Stimulated activated naive B cell treated with anti-CD40 and anti-IgM and Interleukin-4, amounts not matched to agents 10 μg/mL and 1 μg/mL and 100 μg/mL, for 72 hours (primary cell): ENCODE measurements around the gene PQBP1.

Source experiments
- ATAC-seq, 2 donors: fragments of 150-1000 bp; cut with Tn5 transposase; replicated peaks; 2 replicates each; pipeline ENCODE4 v1.10.0; 2021; ENCODE audit warnings: moderate library complexity in 1 of 2
- DNase-seq: peaks from one replicate; pipeline ENCODE4 v3.0.0; 2021
- H3K27ac Mint-ChIP-seq: one replicate; pipeline ENCODE4 v1.8.0; 2022; ENCODE audit warnings: mild to moderate bottlenecking, mixed read lengths
- H3K27me3 Mint-ChIP-seq, 2 donors: one replicate each; pipeline ENCODE4 v1.8.0; 2022; ENCODE audit warnings: mixed read lengths in 2 of 2
- H3K36me3 Mint-ChIP-seq, 2 donors: one replicate each; pipeline ENCODE4 v1.8.0; 2022; ENCODE audit warnings: mixed read lengths in 2 of 2, mild to moderate bottlenecking in 1 of 2
- H3K4me1 Mint-ChIP-seq, 2 donors: one replicate each; pipeline ENCODE4 v1.8.0; 2022; ENCODE audit warnings: mixed read lengths in 2 of 2, mild to moderate bottlenecking in 1 of 2
- H3K4me3 Mint-ChIP-seq, 2 donors: one replicate each; pipeline ENCODE4 v1.8.0; 2022; ENCODE audit warnings: mild to moderate bottlenecking in 2 of 2, mixed read lengths in 2 of 2, moderate library complexity in 1 of 2
- H3K9me3 Mint-ChIP-seq, 2 donors: one replicate each; pipeline ENCODE4 v1.8.0; 2022; ENCODE audit warnings: mixed read lengths in 2 of 2, mild to moderate bottlenecking in 1 of 2

Gene PQBP1

DNA sequence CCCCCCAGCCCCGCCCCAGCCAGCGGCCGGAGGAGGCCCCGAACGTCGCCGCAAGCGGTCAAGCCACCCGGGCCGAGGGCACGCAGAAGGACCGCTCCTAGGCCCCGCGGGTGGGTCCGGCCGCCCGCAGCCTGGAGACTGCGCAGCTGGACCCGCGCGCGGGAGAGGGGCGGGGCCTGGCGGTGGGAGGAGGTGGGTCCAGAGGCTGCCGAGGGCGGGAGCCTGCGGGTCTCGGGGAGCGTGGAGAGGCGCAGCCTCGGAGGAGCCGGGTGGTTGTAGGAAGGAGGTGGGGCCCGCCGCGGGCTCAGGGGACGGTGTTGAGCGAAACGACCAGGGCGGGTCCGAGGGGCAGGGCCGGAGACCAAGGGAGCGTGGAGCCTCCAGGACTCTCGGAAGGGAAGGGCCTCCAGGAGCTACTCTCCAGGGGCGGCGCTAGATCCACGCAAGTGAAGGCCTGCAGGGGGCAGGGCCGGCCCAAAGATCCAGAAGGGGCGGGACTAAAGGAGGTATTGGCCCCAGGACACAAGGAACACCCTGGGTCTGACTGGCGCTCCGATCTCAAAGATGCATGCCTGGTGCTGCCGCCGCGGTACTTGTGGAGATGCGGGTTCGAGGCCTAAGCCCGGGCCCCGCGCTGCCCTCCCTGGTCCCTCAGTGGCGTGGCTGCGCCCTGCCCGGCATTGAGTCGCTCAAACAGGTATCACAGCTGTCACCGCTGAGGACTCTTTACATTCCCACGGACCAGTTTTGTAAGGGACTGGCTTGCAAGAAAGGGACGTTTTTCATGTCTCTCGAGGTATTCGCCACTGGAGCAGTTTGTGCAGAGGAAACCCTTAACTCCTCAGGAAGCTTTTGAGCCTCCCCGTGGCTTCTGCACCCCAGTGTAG is 6.1 kb upstream of the PQBP1 start:
- Mint-ChIP-seq H3K27ac (peak overlapping the region; percentile 26), H3K9me3 (no peaks in the 10 kb centered on the region)
- ATAC-seq = peak; percentile 88 to 90

DNA sequence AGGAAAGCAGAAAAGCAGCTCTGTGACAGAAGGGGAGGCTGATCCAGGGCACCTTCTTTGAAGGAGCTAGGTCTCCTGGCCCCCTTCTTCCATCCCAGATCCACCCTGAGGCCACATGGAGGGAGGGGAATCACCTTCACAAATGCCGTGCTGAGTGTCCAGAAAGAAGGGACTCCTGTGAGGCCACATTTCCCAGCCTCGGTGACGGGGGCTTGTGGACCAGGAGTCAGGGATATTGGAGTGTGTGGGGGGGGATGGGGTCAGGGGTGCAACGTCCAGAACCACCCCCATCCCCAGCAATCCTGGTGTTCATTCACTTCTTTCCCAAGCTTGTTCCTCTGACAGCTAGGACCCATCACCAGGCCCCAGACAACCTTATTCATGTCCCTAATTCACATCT is 4.8 kb upstream of the PQBP1 start:
- H3K27ac Mint-ChIP-seq = no peak overlapping the region
- H3K27me3 Mint-ChIP-seq = peaks cover 0 to 4% of the 10 kb centered on the region in 2 donors
- H3K4me1 Mint-ChIP-seq = peaks cover 7 to 26% of the 10 kb centered on the region in 2 donors
- no peak for DNase-seq
- H3K4me3 Mint-ChIP-seq = no peak overlapping the region
- H3K36me3 Mint-ChIP-seq = peaks cover 0 to 10% of the 10 kb centered on the region in 2 donors
- no peaks in the 10 kb centered on the region for H3K9me3 Mint-ChIP-seq
- ATAC-seq = no peak

More for the DNA sequence above, 6.1 kb upstream of the PQBP1 start:
- Mint-ChIP-seq H3K4me1 (peaks cover 7 to 25% of the 10 kb centered on the region in 2 donors), H3K4me3 (peak overlapping the region; percentile 70 to 81), H3K36me3 (peaks cover 0 to 8% of the 10 kb centered on the region in 2 donors), H3K27me3 (peaks cover 0 to 4% of the 10 kb centered on the region in 2 donors)
- peak; percentile 74 for DNase-seq

DNA sequence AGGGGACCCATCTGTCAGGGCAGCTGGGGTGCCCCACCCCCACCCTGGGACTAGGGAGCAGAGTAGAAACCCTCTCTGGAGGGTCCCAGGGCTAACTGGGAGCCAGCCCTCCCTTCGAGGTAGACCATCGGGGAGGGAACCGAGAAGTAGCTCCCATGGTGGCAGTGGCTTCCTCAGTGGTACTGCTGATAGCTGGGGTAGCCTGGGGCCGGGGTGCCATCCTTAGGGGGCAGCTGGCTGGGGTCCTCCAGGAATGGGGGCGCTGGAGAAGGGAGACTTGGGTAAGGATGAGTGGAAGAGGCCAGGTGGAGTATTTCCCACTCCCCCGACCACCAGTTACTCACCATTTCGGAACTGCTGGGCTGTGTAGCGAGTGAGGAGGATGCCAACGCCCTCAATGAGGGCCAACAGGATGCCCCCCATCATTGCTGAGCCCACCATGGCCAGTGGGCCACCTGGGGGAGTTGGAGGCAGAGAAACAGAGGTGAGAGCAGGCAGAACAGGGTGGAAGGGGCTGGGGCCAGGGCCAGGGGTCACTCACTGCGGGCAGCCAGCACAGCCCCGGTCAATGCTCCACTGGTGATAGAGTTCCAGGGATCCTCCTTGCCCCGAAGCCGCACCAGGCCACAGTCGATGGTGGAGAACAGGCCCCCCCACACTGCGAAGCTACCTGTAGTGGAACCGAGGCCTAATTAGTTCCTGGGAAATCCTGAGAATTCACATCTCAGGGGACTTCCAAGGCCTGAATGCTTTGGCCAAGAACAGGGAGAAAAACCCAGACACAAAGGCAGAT is 4.0 kb upstream of the PQBP1 start:
- H3K4me3 Mint-ChIP-seq = no peak overlapping the region
- H3K4me1 Mint-ChIP-seq = peaks cover 7 to 26% of the 10 kb centered on the region in 2 donors
- ATAC-seq (no peak), DNase-seq (no peak)
- H3K36me3 Mint-ChIP-seq = peaks cover 0 to 10% of the 10 kb centered on the region in 2 donors
- H3K9me3 Mint-ChIP-seq = no peaks in the 10 kb centered on the region
- H3K27me3 Mint-ChIP-seq = peaks cover 0 to 4% of the 10 kb centered on the region in 2 donors
- H3K27ac Mint-ChIP-seq = no peak overlapping the region

DNA sequence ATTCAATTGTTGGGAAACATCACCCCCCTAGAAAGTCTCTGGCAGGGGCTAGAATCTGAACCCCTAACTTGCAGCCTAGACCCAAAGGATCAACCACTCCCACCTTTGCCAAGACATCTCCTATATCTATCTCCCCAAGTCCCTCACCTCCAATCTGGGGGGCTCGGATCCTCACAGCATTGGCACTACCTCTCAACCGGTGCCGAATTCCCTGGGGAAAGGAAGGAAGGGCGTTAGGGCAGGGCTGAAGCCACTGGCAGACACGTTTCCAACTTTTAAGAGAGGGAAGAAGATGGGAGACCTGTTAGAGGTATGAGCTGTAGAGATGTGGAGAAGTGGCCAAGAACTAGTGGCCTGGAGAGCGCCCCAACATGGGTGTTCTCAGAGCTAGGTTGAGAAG is 2.8 kb upstream of the PQBP1 start:
- Mint-ChIP-seq H3K4me3 (no peak overlapping the region), H3K4me1 (peaks cover 7 to 26% of the 10 kb centered on the region in 2 donors), H3K27ac (peak overlapping the region; percentile 49), H3K27me3 (peaks cover 0 to 4% of the 10 kb centered on the region in 2 donors), H3K36me3 (peaks cover 0 to 10% of the 10 kb centered on the region in 2 donors), H3K9me3 (no peaks in the 10 kb centered on the region)
- ATAC-seq (no peak), DNase-seq (no peak)

DNA sequence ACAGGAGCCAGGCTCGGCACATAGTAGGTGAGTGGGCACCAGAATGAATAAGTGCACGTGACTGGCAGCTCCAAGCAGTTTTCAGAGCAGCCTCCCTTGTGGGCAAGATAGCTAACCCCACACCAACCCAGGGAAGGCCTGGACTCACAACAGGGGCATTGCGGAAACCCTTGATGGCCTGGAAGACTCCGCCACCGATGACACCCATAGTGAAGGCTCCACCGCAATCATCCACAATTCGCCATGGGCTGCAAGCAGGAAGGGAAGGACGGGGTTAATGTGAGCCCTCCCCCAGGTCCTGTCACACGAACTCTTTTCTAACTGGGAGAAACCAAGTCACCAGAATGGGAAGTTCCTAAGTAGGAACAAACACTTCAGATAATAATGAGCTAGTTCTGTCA is 1.1 kb upstream of the PQBP1 start:
- Mint-ChIP-seq H3K27me3 (no peaks in the 10 kb centered on the region), H3K9me3 (no peaks in the 10 kb centered on the region), H3K36me3 (peaks cover 3 to 11% of the 10 kb centered on the region in 2 donors), H3K4me1 (peaks cover 0 to 14% of the 10 kb centered on the region in 2 donors), H3K4me3 (peak overlapping the region; percentile 93 to 94), H3K27ac (peak overlapping the region; percentile 97)
- DNase-seq (no peak), ATAC-seq (no peak)

DNA sequence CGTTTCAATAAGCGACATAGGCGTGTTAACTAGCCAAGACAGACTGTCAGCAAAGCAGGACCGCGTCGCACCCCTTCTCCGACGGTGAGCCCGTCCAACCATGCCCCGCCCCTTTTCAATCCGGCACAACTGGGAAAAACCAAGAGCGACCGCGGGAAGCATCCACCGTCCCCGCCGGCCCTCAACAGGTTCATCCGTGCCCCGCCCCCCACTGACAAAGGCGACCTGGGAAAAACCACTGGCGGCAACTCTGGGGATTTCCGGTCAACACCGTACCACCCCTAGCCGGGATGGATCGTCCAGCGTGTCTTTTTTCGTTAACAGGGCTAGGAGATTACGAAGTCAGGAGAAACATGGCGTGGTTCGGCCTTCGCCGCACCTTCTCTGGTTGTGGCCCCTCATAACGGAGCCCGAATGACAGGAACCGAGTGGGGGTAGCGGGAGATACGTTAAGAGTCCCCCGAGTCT is 539 bp upstream of the PQBP1 start:
- H3K27me3 Mint-ChIP-seq = peaks cover 0 to 4% of the 10 kb centered on the region in 2 donors
- peak overlapping the region; percentile 97 for H3K27ac Mint-ChIP-seq
- H3K9me3 Mint-ChIP-seq = no peaks in the 10 kb centered on the region
- peak; percentile 42 for DNase-seq
- H3K4me3 Mint-ChIP-seq = peak overlapping the region; percentile 93 to 94
- ATAC-seq = peak; percentile 20 to 38
- H3K36me3 Mint-ChIP-seq = peaks cover 8 to 16% of the 10 kb centered on the region in 2 donors
- peaks cover 0 to 14% of the 10 kb centered on the region in 2 donors for H3K4me1 Mint-ChIP-seq

DNA sequence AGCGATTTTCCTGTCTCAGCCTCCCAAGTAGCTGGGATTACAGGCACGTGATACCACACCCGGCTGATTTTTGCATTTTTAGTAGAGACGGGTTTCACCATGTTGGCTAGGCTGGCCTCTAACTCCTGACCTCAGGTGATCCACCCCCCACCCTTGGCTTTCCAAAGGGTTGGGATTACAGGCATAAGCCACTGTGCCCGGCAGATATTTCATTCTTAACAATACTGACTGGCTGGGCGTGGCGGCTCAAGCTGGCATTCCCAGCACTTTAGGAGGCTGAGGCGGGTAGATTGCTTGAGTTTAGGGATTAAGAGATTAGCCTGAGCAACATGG is 1.3 kb downstream of the PQBP1 start:
- Mint-ChIP-seq H3K4me1 (peaks cover 0 to 14% of the 10 kb centered on the region in 2 donors), H3K27me3 (peaks cover 0 to 5% of the 10 kb centered on the region in 2 donors), H3K9me3 (no peaks in the 10 kb centered on the region), H3K36me3 (peaks cover 12 to 19% of the 10 kb centered on the region in 2 donors), H3K27ac (peak overlapping the region; percentile 20), H3K4me3 (peak overlapping the region in 1 of 2 donors; percentile 32)
- DNase-seq (no peak), ATAC-seq (no peak)

DNA sequence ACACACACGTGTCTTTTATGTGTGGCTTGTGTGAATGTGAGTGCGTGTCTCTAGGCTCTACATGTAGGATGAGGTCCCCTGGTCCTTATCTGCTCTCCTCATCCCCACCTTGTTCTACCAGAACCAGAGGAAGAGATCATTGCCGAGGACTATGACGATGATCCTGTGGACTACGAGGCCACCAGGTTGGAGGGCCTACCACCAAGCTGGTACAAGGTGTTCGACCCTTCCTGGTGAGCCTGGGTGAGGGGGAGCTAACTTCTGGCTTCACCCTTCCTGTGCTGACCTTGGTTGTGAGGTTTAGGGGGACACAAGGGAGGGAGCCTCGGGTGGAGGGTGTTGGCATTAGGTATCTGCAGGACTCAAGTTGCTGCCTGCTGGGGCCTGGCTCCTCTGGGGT is 3.3 kb downstream of the PQBP1 start:
- no peak for ATAC-seq
- H3K4me3 Mint-ChIP-seq = no peak overlapping the region
- H3K27ac Mint-ChIP-seq = peak overlapping the region; percentile 4
- peaks cover 0 to 5% of the 10 kb centered on the region in 2 donors for H3K27me3 Mint-ChIP-seq
- DNase-seq = no peak
- peaks cover 12 to 20% of the 10 kb centered on the region in 2 donors for H3K36me3 Mint-ChIP-seq
- H3K9me3 Mint-ChIP-seq = no peaks in the 10 kb centered on the region
- H3K4me1 Mint-ChIP-seq = peaks cover 0 to 7% of the 10 kb centered on the region in 2 donors

DNA sequence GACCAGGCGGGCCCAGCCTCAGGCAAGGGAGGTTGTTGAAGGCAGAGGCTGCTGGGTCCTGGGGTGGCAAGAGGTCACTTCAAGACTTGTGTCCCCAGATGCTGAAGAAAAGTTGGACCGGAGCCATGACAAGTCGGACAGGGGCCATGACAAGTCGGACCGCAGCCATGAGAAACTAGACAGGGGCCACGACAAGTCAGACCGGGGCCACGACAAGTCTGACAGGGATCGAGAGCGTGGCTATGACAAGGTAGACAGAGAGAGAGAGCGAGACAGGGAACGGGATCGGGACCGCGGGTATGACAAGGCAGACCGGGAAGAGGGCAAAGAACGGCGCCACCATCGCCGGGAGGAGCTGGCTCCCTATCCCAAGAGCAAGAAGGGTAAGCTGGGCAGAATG is 4.4 kb downstream of the PQBP1 start:
- no peaks in the 10 kb centered on the region for H3K4me1 Mint-ChIP-seq
- H3K4me3 Mint-ChIP-seq = no peak overlapping the region
- H3K27me3 Mint-ChIP-seq = peaks cover 0 to 5% of the 10 kb centered on the region in 2 donors
- no peaks in the 10 kb centered on the region for H3K9me3 Mint-ChIP-seq
- H3K36me3 Mint-ChIP-seq = peaks cover 12 to 20% of the 10 kb centered on the region in 2 donors
- H3K27ac Mint-ChIP-seq = peak overlapping the region; percentile 38
- no peak for DNase-seq
- no peak for ATAC-seq

DNA sequence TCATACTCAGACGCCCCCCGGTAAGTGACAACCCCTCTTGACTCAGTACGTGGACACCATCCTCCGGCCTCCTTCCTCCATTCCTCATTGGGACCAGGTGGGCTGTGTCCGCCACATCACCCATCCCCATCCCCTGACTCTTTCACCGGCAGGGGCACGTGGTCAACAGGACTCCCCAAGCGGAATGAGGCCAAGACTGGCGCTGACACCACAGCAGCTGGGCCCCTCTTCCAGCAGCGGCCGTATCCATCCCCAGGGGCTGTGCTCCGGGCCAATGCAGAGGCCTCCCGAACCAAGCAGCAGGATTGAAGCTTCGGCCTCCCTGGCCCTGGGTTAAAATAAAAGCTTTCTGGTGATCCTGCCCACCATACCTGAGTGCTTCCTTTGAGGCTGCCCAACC is 5.0 kb downstream of the PQBP1 start:
- H3K9me3 Mint-ChIP-seq = no peaks in the 10 kb centered on the region
- ATAC-seq = no peak
- DNase-seq = no peak
- no peak overlapping the region for H3K4me3 Mint-ChIP-seq
- no peaks in the 10 kb centered on the region for H3K4me1 Mint-ChIP-seq
- peaks cover 0 to 5% of the 10 kb centered on the region in 2 donors for H3K27me3 Mint-ChIP-seq
- H3K27ac Mint-ChIP-seq = no peak overlapping the region
- peaks cover 12 to 19% of the 10 kb centered on the region in 2 donors for H3K36me3 Mint-ChIP-seq

DNA sequence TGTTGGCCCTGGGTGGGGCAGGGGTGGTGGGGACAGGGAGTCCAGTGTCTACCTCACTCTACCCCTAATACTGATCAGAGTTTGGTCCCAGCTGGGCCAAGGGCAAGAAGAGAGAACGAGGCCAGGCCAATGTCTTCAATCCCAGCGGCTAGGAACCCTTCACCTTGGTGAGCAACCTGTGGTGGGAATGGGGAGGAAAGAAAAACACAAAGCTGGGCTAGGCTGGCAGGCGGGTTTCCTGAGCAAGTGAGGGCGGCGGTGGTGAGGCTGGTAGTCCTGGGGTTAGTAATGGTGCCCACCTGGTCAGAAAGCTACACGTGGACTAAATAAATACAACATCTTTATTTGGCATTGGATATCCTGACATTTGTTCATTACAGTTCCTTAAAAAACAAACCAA is 5.6 kb downstream of the PQBP1 start:
- Mint-ChIP-seq H3K27ac (no peak overlapping the region), H3K4me1 (no peaks in the 10 kb centered on the region), H3K9me3 (no peaks in the 10 kb centered on the region), H3K36me3 (peaks cover 13 to 19% of the 10 kb centered on the region in 2 donors), H3K27me3 (peaks cover 0 to 5% of the 10 kb centered on the region in 2 donors), H3K4me3 (no peak overlapping the region)
- DNase-seq = no peak
- ATAC-seq = no peak

DNA sequence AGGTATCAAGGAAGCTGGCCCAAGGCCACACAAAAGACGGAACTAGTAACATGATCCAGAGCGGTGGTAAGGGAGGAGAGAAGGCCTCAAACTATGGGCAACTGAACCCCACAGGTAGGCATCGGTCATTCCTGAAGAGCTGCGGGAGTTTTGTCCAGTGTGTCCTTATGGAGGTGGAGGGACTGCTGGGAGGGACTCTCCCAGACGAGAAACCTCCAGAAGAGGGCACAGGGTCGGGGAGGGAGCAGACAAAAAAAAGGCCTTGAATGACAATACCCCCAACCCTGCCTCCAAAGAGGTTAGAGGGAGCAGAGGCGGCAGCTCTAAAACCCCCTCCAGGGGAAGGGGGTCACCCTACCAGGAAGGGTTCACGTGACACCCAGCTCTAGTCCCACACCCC is 6.5 kb downstream of the PQBP1 start:
- Mint-ChIP-seq H3K4me3 (no peak overlapping the region), H3K9me3 (no peaks in the 10 kb centered on the region), H3K36me3 (peaks cover 18 to 19% of the 10 kb centered on the region in 2 donors), H3K4me1 (peaks cover 0 to 2% of the 10 kb centered on the region in 2 donors), H3K27ac (peak overlapping the region; percentile 14), H3K27me3 (peaks cover 0 to 5% of the 10 kb centered on the region in 2 donors)
- no peak for ATAC-seq
- DNase-seq = no peak

DNA sequence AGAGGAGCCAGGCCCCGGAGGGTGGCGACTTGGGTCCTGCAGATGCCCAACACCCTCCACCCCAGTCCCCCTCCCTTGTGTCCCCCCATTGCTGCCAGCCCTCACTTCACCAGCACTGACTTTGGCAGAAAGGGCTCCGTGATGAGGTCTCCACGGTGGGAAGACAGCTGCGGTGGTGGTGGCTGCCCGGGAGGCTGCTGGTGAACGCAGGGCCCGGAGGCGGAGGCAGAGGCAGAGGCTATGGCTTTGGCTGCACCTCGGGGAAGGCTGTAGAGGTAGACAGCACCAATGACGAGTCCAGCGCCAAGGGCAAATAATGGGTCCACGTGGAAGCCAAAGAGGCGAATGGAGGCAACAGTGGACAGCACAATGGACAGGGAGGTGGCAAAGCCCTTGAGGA is 6.9 kb downstream of the PQBP1 start:
- ATAC-seq = no peak
- no peak overlapping the region for H3K4me3 Mint-ChIP-seq
- no peaks in the 10 kb centered on the region for H3K9me3 Mint-ChIP-seq
- peaks cover 0 to 5% of the 10 kb centered on the region in 2 donors for H3K27me3 Mint-ChIP-seq
- peaks cover 18 to 19% of the 10 kb centered on the region in 2 donors for H3K36me3 Mint-ChIP-seq
- no peak for DNase-seq
- peaks cover 0 to 2% of the 10 kb centered on the region in 2 donors for H3K4me1 Mint-ChIP-seq
- H3K27ac Mint-ChIP-seq = no peak overlapping the region

DNA sequence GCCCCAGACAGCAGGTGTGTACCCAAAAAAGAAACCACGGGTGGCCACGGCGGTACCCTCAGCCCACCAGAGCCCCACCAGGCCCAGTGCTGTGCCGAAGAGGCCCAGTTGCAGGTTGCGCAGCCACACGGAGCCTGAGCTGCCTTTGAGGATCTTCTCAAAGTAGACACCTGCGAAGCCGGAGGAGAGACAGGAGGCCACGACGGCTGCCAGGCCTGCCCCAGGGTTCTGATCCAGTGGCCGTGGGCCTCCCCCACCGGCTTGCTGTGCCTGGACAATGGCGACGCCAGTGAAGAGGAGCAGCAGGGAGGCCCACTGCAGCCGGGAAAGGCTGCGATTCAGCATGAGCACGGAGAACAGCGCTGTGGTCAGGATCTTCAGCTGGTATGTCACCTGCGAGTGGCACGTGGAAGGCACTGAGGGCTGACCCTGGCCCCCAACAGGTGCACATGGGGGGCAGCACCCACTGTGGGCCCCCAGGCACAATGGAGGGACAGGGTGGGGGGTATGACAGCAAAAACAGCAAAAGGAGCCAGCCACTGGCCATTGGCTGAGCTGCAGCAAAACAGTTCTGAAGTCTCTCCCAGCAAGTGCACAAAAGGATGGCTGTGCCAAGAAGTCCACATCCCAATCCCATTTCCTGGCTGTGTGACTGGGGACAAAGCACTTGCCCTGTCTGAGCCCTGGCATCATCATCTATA is 7.5 kb downstream of the PQBP1 start:
- H3K36me3 Mint-ChIP-seq = peaks cover 18 to 19% of the 10 kb centered on the region in 2 donors
- H3K4me3 Mint-ChIP-seq = no peak overlapping the region
- H3K27ac Mint-ChIP-seq = no peak overlapping the region
- no peak for ATAC-seq
- no peak for DNase-seq
- H3K27me3 Mint-ChIP-seq = peaks cover 0 to 5% of the 10 kb centered on the region in 2 donors
- no peaks in the 10 kb centered on the region for H3K9me3 Mint-ChIP-seq
- H3K4me1 Mint-ChIP-seq = peaks cover 2% of the 10 kb centered on the region in 2 donors
